Neuronal stem cell (in vitro differentiated cells): ENCODE measurements around the gene ZFP1.

Experiments
- DNase-seq: peaks from one replicate; pipeline ENCODE4 v3.0.0-alpha.2; 2013; ENCODE audit warnings: low spot score
- H2AFZ ChIP-seq: one replicate; pipeline ENCODE4 v1.6.1; 2013; ENCODE audit warnings: mild to moderate bottlenecking, low read length, inconsistent platforms
- H2AK5ac ChIP-seq: 2 replicates; pipeline ENCODE4 v1.6.1; 2013; ENCODE audit warnings: low read depth, mild to moderate bottlenecking, inconsistent platforms, low read length, moderate library complexity, mixed read lengths
- H2BK120ac ChIP-seq: 2 replicates; pipeline ENCODE4 v1.6.1; 2013; ENCODE audit warnings: low read depth, mild to moderate bottlenecking, inconsistent platforms, low read length, moderate library complexity, mixed read lengths
- H2BK12ac ChIP-seq: one replicate; pipeline ENCODE4 v1.6.1; 2013; ENCODE audit warnings: low read length, inconsistent platforms
- H2BK15ac ChIP-seq: 2 replicates; pipeline ENCODE4 v1.6.1; 2013; ENCODE audit warnings: mild to moderate bottlenecking, low read length, inconsistent platforms, mixed read lengths
- H2BK5ac ChIP-seq: one replicate; pipeline ENCODE4 v1.6.1; 2013; ENCODE audit warnings: inconsistent platforms, mild to moderate bottlenecking, low read length, moderate library complexity
- H3K14ac ChIP-seq: one replicate; pipeline ENCODE4 v1.6.1; 2013; ENCODE audit warnings: low read length, inconsistent platforms
- H3K18ac ChIP-seq: 2 replicates; pipeline ENCODE4 v1.6.1; 2013; ENCODE audit warnings: low read length, inconsistent platforms
- H3K23ac ChIP-seq: 2 replicates; pipeline ENCODE4 v1.6.1; 2013; ENCODE audit warnings: low read depth, mild to moderate bottlenecking, mixed read lengths, low read length, inconsistent platforms; ENCODE audit not compliant: poor library complexity
- H3K27ac ChIP-seq: replicated peaks from 3 replicates; pipeline ENCODE4 v1.5.1; 2013; ENCODE audit warnings: low read length, inconsistent platforms
- H3K27me3 ChIP-seq, 3 experiments: 2 replicates each; pipeline ENCODE4 v1.6.1; 2013; ENCODE audit warnings: low read length in 3 of 3, mild to moderate bottlenecking in 2 of 3, inconsistent platforms in 1 of 3, low read depth in 1 of 3, mixed read lengths in 1 of 3, moderate library complexity in 1 of 3; ENCODE audit not compliant: control insufficient read depth in 3 of 3, insufficient read depth in 3 of 3
- H3K36me3 ChIP-seq, 2 donors: replicated peaks in 1 of 2; 2 replicates each; pipeline ENCODE4 v1.6.1; 2013; ENCODE audit warnings: low read length in 2 of 2; ENCODE audit not compliant: control insufficient read depth in 2 of 2, insufficient read depth in 2 of 2
- H3K4ac ChIP-seq: 2 replicates; pipeline ENCODE4 v1.6.1; 2013; ENCODE audit warnings: inconsistent platforms, mild to moderate bottlenecking, low read length, moderate library complexity
- H3K4me1 ChIP-seq, 2 donors: 1 replicate in 1 of 2; 2 replicates in 1 of 2; pipeline ENCODE4 v1.6.1; 2013; ENCODE audit warnings: low read length in 2 of 2, low read depth in 1 of 2; ENCODE audit not compliant: control insufficient read depth in 2 of 2, insufficient read depth in 1 of 2
- H3K4me2 ChIP-seq: one replicate; pipeline ENCODE4 v1.6.1; 2013; ENCODE audit warnings: mild to moderate bottlenecking, low read length, inconsistent platforms; ENCODE audit not compliant: insufficient read depth, poor library complexity, severe bottlenecking
- H3K4me3 ChIP-seq, 2 donors: 2 replicates each; pipeline ENCODE4 v1.5.1; 2013; ENCODE audit warnings: low read length in 2 of 2, mild to moderate bottlenecking in 2 of 2, inconsistent platforms in 1 of 2, moderate library complexity in 1 of 2
- H3K79me1 ChIP-seq: one replicate; pipeline ENCODE4 v1.6.1; 2013; ENCODE audit warnings: low read depth, mild to moderate bottlenecking, inconsistent platforms, low read length, moderate library complexity
- H3K9ac ChIP-seq: one replicate; pipeline ENCODE4 v1.6.1; 2013; ENCODE audit warnings: mild to moderate bottlenecking, low read depth, low read length, inconsistent platforms; ENCODE audit not compliant: poor library complexity
- H3K9me3 ChIP-seq, 2 donors: replicated peaks in 1 of 2; 2 replicates each; pipeline versions ENCODE3 to v1.6.1; 2013; ENCODE audit warnings: low read length in 2 of 2, mild to moderate bottlenecking in 2 of 2, inconsistent platforms in 1 of 2, low read depth in 1 of 2, mixed read lengths in 1 of 2, moderate library complexity in 1 of 2; ENCODE audit not compliant: control insufficient read depth in 2 of 2, insufficient read depth in 1 of 2
- H4K8ac ChIP-seq: one replicate; pipeline ENCODE4 v1.6.1; 2013; ENCODE audit warnings: low read depth, mild to moderate bottlenecking, inconsistent platforms, low read length, moderate library complexity
- H4K91ac ChIP-seq: one replicate; pipeline ENCODE4 v1.6.1; 2013; ENCODE audit warnings: low read length, low read depth, mild to moderate bottlenecking, inconsistent platforms; ENCODE audit not compliant: poor library complexity
- WGBS, 2 donors: extraction: QIAGEN DNeasy Blood & Tissue Kit; methylation state at CpG; one replicate each; pipeline ENCODE4 v1.1.7; 2013; ENCODE audit warnings: missing lambda C conversion rate in 2 of 2, mixed read lengths in 1 of 2; ENCODE audit not compliant: insufficient read length in 2 of 2, insufficient replicate concordance in 1 of 2; ENCODE audit errors: extremely low coverage in 2 of 2; 5-methylcytosine and 5-hydroxymethylcytosine counted together

Gene ZFP1

GRCh38 chr16:75216127-75216526, 67.8 kb downstream of the ZFP1 start:
- no CpG with 5 or more reads among the region's 2 CpGs for WGBS, 2 donors
- Histone ChIP-seq H2AFZ (no peak overlapping the region), H3K23ac (no peak overlapping the region), H3K9me3 (no peaks in the 10 kb centered on the region), H3K14ac (no peak overlapping the region), H4K8ac (no peak overlapping the region), H3K27me3 (no peaks in the 10 kb centered on the region), H3K27ac (no peak overlapping the region), H3K79me1 (no peaks in the 10 kb centered on the region), H2BK15ac (no peak overlapping the region), H2BK12ac (no peak overlapping the region), H2BK120ac (no peak overlapping the region), H3K18ac (no peak overlapping the region), H3K36me3 (no peaks in the 10 kb centered on the region), H2AK5ac (no peak overlapping the region), H3K4me1 (peaks cover 0 to 3% of the 10 kb centered on the region in 2 donors), H2BK5ac (no peak overlapping the region), H3K9ac (no peak overlapping the region), H3K4me3 (no peak overlapping the region), H3K4me2 (no peak overlapping the region), H4K91ac (no peak overlapping the region), H3K4ac (no peak overlapping the region)
- DNase-seq: no peak

GRCh38 chr16:75216576-75216975, 68.3 kb downstream of the ZFP1 start:
- Histone ChIP-seq H3K36me3 (no peaks in the 10 kb centered on the region), H2BK120ac (no peak overlapping the region), H3K4ac (no peak overlapping the region), H3K79me1 (no peaks in the 10 kb centered on the region), H3K27ac (no peak overlapping the region), H2BK15ac (no peak overlapping the region), H3K4me1 (peaks cover 0 to 3% of the 10 kb centered on the region in 2 donors), H2BK5ac (no peak overlapping the region), H2BK12ac (no peak overlapping the region), H3K18ac (no peak overlapping the region), H3K14ac (no peak overlapping the region), H3K23ac (no peak overlapping the region), H4K91ac (no peak overlapping the region), H3K9ac (no peak overlapping the region), H3K9me3 (no peaks in the 10 kb centered on the region), H2AFZ (no peak overlapping the region), H2AK5ac (no peak overlapping the region), H3K27me3 (no peaks in the 10 kb centered on the region), H4K8ac (no peak overlapping the region), H3K4me2 (no peak overlapping the region), H3K4me3 (no peak overlapping the region)
- WGBS, 2 donors: no CpG with 5 or more reads among the region's 7 CpGs
- no peak for DNase-seq

GRCh38 chr16:75217389-75217851, 69.1 kb downstream of the ZFP1 start:
- WGBS, 2 donors: no CpG with 5 or more reads among the region's 11 CpGs
- no peak overlapping the region for H3K14ac ChIP-seq
- H4K91ac ChIP-seq: no peak overlapping the region
- H2AK5ac ChIP-seq: no peak overlapping the region
- no peak overlapping the region for H2BK120ac ChIP-seq
- no peaks in the 10 kb centered on the region for H3K79me1 ChIP-seq
- H3K36me3 ChIP-seq: no peaks in the 10 kb centered on the region
- H3K27ac ChIP-seq: no peak overlapping the region
- no peaks in the 10 kb centered on the region for H3K27me3 ChIP-seq
- no peak overlapping the region for H2BK5ac ChIP-seq
- DNase-seq: no peak
- H3K4ac ChIP-seq: no peak overlapping the region
- H3K4me2 ChIP-seq: no peak overlapping the region
- H3K4me3 ChIP-seq: no peak overlapping the region
- no peak overlapping the region for H3K18ac ChIP-seq
- no peak overlapping the region for H2AFZ ChIP-seq
- no peak overlapping the region for H3K23ac ChIP-seq
- H2BK15ac ChIP-seq: no peak overlapping the region
- H3K9me3 ChIP-seq: no peaks in the 10 kb centered on the region
- H2BK12ac ChIP-seq: no peak overlapping the region
- peaks cover 0 to 2% of the 10 kb centered on the region in 2 donors for H3K4me1 ChIP-seq
- no peak overlapping the region for H4K8ac ChIP-seq
- H3K9ac ChIP-seq: no peak overlapping the region

DNA sequence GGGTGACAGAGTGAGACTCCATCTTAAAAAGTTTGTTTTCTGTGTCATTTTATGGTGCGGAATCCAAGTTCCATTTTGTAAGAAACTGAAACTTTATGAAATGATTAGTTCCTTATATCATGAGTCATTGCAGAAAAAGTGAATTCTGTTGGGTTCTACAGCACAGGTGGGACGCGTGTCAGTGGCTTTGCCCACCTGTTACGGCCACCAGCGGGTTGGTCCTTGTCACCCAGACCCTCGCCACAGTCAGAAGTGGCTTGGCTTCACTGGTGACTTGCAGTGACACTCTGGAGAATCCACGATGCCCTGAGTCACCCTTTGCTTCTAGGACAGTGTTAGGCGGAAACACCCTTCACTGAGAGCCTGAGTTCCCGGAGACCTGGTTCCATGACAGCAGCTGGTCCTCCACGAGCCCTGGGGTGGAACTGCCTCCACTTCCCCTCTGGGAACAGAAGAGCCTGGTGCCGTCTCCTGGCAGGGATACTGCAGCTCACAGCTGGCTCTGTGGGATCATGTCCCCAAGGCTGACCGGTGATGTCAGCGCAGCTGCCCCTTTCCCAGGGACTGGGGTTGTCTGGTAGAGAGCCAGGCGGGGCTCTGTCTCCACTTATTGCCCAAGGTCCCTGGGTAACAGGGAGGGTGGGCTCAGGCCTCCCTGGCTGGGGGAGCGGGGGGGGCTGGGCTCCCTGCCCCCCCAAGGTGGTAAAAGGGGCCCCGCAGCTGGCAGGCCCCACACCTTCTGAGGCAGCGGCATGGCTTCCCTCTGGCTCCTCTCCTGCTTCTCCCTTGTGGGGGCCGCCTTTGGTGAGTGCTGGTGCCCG, 70.1 kb downstream of the ZFP1 start, which contains the start of gene CTRB1:
Gene CTRB1, plus strand, starts transcription at position 733 of the 821 bp plus-strand sequence. Its CDS starts 20 bp downstream, at position 753.
- Histone ChIP-seq H2BK15ac (no peak within 1 kb of the TSS), H2BK12ac (no peak within 1 kb of the TSS), H3K4ac (no peak within 1 kb of the TSS), H3K9ac (no peak within 1 kb of the TSS), H2BK120ac (no peak within 1 kb of the TSS), H3K27me3 (no peaks in the 10 kb centered on the region), H2BK5ac (no peak within 1 kb of the TSS), H3K4me3 (no peak within 1 kb of the TSS), H3K4me2 (no peak within 1 kb of the TSS), H3K9me3 (no peaks in the 10 kb centered on the region), H2AK5ac (no peak within 1 kb of the TSS), H3K36me3 (no peaks in the 10 kb centered on the region), H3K23ac (no peak within 1 kb of the TSS), H3K14ac (peak within 1 kb of the TSS; percentile 14), H3K18ac (no peak within 1 kb of the TSS), H2AFZ (peak within 1 kb of the TSS; percentile 45), H4K8ac (no peak within 1 kb of the TSS), H4K91ac (no peak within 1 kb of the TSS), H3K4me1 (peaks cover 0 to 1% of the 10 kb centered on the region in 2 donors), H3K79me1 (no peaks in the 10 kb centered on the region), H3K27ac (no peak within 1 kb of the TSS)
- DNase-seq: no peak
- WGBS, 2 donors: no CpG with 5 or more reads among the region's 19 CpGs
